Epidermal melanocyte (primary cell): ENCODE results near the gene RNASE13.

ENCODE experiments used
- DNase-seq: peaks from one replicate; pipeline ENCODE4 v3.0.0; 2011; ENCODE audit warnings: low spot score; ENCODE audit not compliant: insufficient read length

Gene RNASE13

DNA sequence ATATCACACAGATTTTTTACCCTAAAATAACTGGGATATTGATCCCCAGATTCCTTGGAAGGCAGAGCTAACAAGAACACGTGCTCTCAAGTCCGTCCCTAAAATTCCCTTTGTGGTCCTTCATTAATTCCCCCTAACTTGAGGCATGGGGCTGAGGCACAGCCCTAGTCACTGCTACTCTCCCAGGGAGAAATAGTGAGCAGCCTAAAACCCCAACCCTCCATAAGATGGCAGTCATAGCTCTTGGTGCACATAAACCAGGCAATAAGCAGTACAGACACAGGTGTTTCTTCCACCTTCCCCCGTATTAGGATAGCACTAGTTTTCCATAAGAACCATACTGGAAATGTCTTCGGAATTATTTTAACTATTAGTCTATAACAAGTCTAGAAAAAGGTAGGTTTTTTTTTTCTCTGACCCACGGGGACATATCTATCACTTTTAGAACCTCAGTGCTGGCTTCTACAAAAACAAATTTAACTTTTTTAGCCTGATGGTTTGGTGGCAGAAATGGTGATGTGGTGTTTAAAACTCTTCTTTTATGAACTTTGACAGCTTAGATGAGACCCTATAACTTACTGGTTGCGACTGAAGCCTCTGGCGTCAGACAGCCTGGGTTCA lies 32.4 kb upstream of the RNASE13 start:
- DNase-seq, result no peak

DNA sequence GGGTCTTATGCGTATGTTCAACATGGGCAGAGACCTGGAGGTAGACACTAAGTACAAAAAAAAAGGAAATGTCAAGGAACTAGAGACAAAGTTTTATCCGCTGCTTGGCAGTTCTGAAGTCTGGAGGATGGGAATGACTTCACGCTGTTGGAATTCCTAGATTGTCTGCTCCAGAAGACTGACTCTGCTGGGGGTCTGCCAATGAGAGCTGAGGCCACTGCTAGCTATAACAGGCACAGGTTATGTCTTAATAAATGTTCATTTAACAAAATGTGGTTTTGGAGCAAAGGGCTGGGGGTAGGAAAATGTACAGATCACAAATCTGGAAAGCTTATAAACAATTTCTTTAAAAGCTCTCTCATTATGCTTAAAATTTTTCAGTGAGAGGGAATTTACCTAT lies 28.9 kb upstream of the RNASE13 start:
- DNase-seq, result no peak

DNA sequence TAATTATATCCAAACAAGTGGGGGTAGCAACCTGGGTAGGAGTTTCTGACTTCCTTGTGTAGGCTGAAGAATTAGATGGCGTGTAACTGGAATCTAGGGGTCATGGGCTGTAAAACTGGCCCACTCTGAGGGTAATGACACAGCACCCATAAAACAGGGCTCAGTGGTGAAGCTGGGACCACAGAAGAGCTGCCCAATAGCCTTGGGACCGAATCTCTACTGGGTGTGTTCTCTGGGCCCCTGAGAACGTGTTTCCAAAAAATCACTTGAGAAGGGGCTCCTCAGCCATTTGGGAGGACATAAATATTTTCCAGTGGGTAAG lies 26.7 kb upstream of the RNASE13 start:
- DNase-seq, result no peak

DNA sequence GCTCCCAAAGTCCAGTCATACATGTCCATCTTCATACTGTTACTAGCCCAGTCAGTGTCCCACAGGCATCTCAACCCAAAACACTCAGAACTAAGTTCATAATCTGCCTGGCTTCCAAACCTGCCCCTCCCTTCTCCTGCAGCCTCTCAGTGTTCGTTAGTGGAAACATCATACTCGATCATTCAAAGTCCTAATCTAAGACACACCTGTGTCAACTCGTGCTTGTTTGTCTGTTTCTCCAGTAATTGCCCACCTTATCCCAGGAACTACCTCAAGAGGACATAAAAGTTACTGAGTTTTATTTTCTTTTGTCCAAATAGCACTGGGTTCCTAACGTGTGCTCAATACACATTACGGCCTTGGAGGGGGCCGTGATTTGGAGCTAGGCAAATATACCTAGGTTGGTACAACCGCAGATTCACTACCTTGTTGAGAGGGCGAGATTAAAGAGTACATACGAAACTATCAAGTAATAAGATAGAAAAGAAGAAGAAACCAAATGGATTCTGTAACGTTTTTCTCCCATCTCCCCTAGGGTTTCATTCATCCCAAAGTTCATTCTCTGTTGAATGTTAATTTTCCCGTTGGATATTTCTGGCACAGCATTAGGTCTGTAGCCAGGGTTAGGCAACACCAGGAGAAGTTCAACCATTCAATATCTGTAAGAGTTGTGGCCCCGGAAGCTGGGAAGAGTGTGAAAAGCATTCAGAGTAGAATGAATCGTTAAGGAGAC lies 26.2 kb upstream of the RNASE13 start:
- no peak for DNase-seq

DNA sequence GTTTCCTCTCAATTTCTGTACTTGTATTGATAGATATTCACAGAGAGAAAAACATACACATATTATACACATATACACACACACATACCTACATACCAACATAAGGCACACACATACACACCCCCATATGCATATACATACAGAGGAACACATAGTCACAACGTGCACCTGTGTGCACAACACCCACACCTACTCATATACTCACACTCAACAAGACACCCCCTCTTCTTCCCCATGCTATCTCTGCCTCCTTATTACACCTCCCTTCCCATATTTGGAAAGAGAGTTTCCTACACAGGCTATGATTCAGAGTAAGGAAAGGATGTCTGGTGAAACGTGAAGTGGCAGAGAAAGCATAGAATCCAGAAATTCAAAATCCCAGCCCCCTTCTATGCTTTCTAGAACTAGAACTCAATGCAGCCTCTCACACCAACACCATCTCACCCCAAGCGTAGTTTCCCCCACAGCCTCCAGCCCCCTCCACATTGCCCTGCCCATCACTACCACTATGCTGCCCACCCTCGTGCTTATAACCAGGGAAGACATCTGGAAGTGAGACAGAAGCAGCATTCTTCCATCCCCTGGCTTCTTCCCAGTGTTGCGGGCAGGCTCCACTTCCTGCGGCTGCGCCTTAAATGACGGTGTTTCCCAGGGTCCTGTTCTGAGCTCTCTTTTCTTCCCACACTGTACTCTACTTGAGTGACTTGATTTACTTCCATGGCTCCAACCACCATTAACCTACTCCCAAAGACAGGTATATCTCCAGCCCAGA lies 25.4 kb upstream of the RNASE13 start:
- peak; percentile 59 for DNase-seq

DNA sequence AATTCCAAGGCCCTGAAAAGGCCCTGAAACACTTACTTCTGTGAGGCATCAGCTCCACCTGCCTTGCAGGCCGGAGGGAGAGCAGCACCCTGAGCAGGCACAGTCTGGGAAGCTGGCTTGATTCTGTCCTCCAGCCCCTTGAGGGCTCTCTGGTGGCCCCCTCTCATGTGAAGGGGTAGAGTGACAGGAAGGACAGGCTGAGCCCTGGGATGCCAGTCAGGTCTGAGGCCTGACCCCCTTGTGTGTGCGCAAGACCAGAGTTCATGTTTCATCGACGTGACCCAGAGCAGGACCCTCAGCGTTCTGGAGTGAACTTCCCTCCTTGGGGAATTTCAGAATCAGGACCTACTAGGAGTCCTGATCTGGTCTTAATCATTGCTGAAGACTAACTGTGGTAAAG lies 24.3 kb upstream of the RNASE13 start:
- no peak for DNase-seq

DNA sequence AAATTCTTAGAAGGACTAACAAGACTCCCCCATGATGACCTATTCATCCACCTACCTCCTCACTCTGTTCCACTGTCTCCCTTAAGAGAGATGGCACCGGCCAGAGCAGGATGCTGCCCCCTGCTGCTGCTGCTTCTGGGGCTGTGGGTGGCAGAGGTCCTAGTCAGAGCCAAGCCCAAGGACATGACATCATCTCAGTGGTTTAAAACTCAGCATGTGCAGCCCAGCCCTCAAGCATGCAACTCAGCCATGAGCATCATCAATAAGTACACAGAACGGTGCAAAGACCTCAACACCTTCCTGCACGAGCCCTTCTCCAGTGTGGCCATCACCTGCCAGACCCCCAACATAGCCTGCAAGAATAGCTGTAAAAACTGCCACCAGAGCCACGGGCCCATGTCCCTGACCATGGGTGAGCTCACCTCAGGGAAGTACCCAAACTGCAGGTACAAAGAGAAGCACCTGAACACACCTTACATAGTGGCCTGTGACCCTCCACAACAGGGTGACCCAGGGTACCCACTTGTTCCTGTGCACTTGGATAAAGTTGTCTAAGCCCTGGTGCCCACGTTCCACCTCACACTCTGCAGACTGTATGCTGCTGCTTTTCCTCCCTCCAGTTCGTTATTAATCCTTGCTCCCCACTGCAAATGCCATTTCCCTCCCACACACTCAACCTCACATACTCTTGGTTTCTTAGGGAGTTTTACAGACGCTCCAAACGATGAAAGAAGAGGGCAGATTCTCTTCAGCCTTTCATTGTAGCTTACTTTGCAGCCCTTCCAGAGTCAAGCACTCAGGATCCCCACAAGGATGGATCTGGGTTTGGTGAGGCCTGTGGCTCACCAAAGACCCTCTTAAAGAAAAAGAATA lies 23.4 kb upstream of the RNASE13 start, which contains the start of gene RNASE8:
RNASE8 (plus strand) TSS at position 20 of the 873 bp plus-strand sequence; CDS start at position 91, 71 bp downstream.
- DNase-seq, result no peak

DNA sequence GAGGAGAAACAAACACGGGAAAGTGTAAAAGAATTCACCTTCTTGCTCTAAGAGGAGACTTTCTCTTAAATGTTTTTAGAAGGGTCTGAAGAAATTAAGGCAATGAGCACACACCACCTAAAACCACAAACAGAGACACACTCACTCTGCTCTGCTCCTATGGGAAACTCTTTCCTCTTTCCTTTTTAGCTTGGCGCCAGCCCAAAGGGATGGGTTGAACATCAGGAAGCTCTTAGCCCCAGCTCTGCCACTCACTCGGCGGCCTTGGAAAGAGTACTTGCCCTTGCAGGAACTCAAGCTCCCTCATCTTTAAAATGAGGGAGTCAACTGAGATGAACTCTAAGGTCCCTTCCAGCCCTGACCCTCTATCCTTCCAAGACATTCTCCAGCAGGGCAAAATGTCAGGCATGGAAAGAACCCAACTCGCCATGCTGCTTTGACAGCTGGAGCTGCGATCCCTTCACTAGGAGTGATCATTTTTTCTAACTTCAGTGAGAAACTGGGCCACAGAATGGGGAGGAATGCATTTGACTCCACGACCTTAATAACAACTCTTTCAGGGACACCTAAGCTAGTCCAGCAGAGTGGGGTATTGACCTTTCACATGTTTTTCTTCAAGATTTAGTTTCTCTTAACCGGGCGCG lies 22.0 kb upstream of the RNASE13 start:
- DNase-seq, result no peak

DNA sequence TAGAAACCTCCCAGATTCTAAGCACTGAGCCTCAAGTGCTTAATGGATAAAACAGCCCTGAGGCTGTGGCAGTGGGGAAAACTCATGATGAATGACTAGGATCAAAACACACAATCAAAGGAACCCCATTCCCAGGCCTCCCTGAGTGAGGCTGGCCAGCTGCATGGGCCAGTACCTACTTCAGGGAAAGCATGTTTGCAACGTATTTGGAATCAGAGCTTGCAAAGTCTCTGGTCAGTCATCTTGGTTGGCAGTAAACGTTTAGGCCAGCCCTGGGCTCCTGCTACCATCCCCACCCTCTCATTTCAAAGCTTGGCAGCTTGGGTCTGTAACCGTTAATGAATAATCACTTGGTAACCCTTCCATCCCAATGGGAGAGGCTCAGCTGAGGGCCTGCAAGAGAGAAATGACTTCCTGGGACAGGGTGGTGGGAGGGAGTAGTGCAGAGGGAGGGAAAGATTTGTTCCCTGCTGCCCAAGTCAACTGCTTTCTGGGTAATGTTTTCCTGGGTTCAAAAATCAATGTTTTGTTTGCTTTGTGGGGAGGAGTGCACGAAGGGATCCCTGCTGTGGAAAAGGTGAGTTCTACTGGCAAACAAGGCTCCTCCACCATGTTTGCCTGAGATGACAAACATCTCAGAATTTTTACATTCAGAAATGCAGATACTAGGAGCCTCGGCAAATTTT lies 21.0 kb upstream of the RNASE13 start:
- DNase-seq, result no peak

DNA sequence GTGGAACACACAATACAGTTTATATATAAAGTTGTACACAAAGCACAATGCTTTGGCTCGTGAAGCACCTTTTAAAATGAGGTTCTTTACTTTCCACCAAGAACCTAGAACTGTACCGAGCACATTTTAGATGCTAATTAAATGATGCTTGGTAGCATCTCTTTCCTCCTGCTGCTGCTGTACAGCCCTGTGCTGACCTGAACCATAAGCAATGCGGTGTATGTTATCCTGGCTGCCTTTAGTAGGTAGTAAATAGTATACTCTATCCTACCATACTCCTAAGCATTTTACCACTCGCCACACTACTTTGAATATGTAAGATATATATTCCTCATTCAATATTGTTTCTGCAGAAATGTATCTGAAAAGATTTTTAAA lies 20.1 kb upstream of the RNASE13 start:
- DNase-seq, result no peak

DNA sequence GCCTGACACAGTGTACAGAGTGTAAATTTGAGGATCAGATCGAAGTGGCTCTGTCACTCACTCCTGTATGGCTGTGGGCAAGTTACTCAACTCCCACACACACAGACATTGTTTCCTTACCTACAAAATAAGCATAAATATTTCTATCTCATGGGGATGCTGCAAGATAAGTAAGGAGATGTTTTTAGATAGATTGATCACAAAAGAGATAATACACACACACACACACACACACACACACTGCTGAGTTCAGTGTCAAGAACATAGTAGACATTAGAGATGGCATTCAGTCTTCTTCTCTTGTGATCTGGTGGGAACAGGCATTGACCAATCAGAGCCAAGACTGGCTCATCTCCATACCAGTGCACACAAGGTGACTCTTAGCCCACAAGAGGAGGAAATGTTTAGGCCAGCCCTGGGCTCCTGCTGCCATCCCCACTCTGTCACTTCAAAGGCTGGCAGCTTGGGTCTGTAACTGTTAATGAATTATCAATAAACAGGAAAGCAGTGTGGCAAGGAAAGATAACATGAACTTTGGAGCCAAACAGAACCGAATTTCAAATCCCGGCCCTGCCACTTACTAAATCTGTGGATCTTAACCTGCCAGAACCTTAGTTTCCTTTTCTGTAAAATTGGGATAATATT lies 19.6 kb upstream of the RNASE13 start:
- no peak for DNase-seq

DNA sequence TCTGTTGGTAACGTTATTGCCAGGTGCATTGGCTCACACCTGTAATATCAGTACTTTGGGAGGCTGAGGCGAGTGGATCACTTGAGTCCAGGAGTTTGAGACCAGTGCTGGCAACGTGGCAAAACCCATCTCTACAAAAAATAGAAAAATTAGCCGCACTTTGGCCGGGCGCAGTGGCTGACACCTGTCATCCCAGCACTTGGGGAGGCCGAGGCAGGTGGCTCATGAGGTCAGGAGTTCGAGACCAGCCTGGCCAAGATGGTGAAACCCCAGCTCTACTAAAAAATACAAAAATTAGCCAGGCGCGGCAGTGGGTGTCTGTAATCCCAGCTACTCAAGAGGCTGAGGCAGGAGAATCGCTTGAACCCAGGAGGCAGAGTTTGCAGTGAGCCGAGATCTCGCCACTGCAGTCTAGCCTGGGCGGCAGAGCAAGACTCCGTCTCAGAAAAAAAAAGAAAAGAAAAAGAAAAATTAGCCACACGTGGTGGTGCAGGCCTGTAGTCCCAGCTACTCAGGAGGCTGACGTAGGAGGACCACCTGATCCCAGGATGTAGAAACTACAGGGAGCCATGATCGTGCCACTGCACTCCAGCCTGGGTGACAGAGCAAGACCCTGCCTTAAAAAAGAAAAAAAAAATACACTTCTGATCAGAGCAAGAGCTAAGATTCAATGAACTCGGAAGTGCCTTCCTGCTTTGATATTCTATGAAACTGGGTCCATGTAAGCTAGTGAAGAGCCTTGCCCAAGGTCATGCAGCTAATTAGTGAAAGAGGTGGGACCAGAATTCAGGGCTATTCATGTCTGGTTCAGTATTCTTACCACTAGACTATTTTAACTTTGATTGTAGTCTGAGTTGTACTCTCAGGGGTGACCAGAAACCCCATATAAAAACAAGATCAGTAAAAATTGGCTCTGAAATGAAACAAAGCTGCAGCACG lies 18.8 kb upstream of the RNASE13 start:
- DNase-seq, result no peak

DNA sequence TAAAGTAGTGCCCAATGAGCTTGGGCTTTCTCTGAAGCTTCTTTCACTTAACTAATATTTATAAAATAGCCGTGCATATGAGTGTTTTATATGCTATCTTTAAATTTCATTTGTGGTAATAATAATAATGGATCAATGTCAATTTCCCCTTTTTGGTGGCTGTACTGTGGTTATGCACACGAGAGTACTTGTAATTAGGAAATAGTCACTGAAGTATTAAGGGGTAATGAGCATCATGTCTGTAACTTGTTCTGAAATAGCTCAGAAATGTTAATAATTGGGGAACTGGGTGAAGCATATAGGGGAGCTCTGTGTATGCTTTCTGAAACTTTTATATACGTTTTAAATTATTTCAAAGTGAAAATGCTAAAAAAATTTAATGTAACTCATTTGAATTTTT lies 16.0 kb upstream of the RNASE13 start:
- DNase-seq, result no peak

DNA sequence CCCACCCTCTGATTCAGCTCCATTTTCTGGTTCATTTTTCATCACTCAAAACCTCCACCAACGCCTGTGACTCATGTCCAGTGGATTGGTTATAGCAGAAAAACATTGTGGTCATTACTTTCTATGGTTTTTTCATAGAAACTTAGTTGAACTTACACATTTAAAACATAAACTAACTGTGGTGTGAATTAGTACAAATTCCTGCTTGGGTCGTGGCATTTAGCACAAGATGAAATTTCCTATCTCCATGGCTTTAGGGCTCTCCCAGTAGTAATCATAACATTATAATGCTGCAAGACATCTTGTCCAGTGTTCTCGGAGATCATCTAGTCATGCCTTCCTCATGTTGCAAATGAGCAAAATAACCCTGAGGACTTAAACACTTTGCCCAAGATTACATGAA lies 14.7 kb upstream of the RNASE13 start:
- no peak for DNase-seq

DNA sequence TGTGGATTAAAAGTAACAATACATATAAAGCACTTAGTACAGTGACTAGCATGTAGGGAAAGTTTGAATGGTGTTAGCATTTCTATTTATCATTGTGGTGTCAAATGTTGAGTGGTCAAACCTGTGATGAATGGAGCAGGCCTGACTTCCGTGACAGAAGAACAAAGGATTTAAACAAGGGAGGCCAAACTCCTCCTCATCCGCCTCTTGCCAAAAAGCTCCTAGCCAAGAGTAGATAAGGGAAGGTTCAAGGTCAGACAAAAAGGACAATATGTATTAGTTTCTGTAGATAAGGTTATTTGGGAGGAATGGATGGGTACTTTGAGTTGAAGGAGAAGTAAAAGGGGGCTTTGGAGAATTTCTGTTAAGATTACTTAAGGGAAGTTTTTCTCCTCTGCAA lies 14.0 kb upstream of the RNASE13 start:
- no peak for DNase-seq

DNA sequence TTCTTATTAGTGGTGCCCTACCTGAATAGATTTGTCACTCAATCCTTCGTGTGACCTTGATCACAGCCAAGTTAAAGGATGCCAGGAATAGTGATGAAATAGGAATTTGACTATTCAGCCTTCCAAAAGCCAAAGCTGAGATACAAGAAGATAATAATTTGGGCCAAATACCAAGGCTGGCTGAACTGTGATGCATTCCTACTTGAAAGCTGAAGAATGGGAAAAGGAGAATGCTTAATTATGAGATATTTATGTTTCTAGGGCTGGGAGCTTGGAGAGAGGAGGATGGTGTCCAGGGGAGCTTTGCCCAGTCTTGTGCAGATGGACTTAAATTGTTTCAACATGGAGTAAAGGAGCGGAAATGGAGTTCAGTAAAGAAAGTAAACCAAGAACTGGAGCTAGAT lies 12.8 kb upstream of the RNASE13 start:
- DNase-seq, result no peak

DNA sequence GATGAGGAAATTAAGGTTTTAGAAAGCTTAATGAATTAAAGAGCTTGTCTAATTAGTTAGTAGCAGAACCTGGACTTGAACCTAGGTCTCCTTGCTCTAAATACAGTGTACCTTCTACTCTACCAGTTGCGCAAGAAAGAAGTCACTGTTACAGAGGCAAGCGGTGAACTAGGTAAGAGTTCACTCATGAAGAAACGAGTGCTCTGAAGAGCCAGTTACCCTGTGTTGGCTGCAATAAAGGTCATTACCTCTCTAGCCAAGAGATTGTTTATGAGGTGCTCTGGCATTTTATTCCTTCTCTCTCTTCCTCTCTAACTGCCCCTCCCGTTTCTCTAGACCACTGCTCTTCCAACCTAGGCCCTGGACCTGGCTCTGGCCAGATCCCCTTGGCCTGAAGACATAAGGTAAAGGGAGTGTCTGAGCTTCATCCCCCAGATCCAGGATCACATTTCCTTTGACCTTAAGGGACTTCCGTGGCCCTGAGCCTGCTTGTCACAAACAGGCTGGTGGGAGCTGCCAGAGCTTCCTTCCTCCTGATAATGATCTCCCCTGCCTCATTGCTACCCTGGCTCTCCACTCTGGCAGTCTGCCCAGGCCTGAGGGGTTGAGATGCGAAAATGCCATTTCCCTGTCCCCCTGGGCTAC lies 9.5 kb upstream of the RNASE13 start:
- DNase-seq, result no peak

DNA sequence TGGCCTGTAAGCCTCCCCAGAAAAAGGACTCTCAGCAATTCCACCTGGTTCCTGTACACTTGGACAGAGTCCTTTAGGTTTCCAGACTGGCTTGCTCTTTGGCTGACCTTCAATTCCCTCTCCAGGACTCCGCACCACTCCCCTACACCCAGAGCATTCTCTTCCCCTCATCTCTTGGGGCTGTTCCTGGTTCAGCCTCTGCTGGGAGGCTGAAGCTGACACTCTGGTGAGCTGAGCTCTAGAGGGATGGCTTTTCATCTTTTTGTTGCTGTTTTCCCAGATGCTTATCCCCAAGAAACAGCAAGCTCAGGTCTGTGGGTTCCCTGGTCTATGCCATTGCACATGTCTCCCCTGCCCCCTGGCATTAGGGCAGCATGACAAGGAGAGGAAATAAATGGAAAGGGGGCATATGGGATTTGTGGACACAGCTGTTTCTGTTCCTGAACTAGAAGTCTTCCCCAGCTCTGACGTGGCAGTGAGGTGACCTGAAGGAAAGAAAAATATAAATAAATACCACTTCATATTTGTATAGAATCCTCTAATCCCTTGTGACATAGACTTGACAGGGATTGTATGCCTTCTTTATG lies 8.9 kb upstream of the RNASE13 start:
- DNase-seq, result no peak
